Embryonic facial prominence (tissue), 1 donor: ENCODE measurements around the gene SPATA20.

Experiments
- DNase-seq: peaks from one replicate; pipeline ENCODE4 v3.0.0-alpha.2; 2016; ENCODE audit errors: extremely low spot score

The SPATA20 gene

DNA sequence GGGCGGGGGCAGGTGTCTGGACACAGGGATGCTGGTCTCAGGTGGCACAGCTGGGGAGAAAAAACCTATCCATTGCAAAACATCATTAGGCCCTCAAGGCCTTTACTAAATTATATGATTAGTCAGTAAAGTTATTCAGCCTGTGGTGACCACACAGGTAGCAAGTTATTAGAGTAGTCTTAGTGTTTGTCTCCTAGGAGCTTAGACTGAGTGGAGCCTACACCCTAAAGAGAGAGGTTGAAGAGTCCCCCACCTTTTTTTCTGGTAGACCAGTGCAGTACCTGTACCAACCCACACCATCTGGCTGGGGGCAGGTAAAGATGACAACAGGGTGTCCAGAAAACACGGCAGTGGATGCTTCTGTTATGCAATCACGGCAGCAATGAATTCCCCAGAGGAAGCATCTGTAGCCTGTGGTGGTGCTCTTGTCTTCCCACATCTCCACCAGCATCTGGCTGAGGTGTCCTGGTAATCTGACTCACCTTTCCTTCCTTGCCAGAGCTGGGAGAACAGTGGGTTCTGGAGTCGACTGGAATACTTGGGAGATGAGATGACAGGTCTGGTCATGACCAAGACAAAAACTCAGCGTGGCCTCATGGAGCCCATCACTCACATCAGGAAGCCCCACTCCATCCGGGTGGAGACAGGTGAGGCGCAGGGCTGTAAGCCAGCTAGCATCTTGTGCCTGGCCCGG, 27.7 kb upstream of the SPATA20 start:
- DNase-seq, result no peak

DNA sequence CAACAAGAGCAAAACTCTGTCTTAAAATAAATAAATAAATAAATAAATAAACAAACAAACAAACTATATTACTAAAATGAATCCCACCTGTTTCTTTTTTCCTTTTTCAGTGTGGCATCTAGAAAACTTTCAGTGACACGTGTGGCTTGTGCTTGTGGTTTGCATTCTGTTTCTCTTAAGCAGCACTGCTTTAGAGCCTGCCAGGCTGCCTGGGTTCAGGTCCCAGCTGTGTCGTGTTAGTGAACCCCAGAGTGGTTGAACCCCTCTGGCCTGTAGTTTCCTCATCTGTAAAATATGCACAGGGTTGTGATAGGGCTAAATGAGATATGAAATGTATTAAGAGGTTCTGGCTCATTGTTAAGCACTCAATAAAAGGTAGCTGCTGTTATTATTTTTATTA, 26.5 kb upstream of the SPATA20 start:
- no peak for DNase-seq

DNA sequence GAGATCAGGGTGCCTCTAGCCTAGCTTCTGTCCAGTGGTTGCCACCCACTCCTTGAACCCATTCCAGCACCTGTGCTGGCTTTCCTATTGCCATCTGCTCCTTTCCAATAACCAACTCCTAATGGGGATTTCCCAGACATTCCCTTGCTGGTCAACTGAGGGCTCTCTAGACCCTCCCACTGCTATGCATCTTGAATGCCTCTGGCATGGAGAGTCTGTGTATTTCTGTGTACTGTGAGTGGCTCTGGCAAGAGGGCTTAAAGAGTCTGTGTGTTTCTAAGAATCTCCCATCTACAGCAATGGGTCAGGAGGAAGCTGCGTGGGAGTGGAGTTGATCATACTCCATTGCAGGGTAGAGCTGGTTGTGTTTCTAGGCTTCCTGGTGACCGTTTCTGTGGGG, 25.5 kb upstream of the SPATA20 start:
- no peak for DNase-seq

DNA sequence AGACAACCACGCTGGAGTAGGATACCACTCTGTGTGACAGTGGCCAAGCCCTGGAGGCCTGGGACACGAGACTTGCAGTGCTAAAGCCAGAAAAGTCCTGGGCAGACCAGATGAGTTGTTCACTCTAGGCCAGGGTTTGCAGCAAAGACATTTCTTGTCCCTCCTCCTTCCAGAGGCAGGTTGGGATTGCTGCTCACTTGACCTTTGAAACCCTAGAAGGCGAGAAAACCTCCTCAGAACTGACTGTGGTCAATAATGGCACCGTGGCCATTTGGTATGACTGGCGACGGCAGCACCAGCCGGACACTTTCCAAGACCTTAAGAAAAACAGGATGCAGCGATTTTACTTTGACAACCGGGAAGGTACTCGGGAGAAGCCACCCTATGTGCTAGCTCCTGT, 24.2 kb upstream of the SPATA20 start:
- no peak for DNase-seq

DNA sequence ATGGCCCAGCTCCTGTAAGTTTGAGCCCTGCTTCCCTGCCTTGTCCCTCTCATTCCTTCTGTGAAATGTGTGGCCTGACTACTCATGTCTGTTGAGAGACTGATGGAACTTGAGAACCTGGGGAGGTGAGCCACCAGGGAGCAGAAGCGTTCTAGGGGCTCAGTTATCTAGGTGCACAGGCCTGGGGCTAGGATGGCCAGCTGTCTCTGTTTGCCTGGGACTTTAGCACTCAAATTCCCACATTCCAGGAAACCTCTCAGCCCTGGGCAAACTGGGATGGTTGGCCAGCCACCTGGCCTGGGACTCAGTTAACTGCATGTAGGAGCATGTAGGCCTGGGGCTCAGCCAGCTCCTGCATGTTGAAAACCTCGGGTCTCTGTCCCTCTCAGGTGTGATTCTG, 23.8 kb upstream of the SPATA20 start:
- no peak for DNase-seq

DNA sequence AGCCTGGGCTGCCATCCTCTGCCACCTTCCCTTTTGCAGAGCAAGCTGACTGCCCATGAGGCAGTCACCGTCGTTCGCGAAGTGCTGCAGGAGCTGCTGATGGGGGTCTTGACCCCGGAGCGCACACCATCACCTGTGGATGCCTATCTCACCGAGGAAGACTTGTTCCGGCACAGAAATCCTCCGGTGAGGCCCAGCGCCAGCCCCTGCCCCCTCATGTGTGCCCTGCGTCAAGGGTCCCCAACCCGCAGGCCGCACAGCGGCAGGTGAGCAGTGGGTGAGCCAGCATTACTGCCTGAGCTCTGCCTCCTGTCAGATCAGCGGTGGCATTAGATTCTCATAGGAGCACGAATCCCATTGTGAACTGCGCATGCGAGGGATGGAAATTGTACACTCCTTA, 22.1 kb upstream of the SPATA20 start:
- no peak for DNase-seq

DNA sequence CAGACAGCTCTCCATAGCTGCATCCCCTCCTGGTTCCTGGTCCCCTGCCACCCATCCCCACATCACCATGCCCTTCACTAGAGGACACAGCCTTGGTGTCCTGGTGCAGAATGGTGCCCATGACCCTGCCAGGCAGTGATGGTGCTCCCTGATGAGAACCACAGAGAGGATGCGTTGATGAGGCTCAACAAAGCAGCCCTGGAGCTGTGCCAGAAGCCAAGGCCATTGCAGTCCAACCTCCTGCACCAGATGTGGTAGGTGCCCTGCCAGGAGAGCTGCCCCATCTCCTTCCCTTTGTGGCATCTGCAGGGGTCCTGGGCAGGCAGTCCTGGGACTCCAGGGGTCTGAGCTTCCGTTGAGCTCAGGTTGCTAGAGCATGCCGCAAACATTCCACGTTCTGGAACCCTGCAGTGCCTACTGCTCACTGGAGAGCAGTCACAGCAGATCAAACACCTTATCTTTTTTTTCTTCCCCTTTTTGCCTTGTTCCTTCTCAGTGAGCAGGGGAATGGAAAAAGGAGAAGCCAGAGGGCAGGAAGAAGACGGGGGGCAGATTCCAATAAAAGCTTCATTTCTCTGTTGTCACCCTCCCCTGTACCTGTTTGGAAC, 19.7 kb upstream of the SPATA20 start:
- no peak for DNase-seq

- DNase-seq, result no peak
These were observed 19.0 kb upstream of the SPATA20 start for GRCh38 chr17:50527949-50528474.

- no peak for DNase-seq
These were observed 17.1 kb upstream of the SPATA20 start for GRCh38 chr17:50529849-50530248.

DNA sequence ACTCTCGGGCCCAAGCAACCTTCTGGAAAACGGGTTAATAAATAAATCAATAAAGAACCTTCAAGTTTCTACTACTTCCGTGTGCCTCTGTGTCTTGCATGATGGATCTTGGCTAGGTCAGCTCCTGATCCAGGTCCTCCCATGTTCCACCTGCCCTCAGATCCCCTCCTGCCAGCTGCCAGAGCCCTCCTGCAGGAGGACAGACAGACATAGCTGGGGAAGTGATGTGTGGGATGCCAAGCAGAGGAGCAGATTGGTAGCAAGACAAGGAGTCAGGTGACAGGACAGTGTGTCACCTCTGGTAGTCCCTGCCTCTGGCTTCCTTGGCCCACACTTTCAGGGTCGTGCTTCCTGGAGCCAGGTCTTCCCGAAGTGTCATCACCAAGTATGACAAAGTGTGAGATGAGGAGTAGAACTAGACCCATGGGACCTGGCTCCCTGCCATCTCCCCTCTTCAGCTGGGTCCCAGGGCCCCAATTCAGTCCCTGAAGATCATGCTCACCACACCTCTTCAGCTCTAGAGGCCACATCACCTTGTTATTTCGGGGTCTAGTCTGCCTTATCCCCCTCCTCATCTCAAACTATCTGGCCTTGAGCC, 15.4 kb upstream of the SPATA20 start:
- DNase-seq, result no peak

- DNase-seq, result no peak
These were observed 14.4 kb upstream of the SPATA20 start, which contains the start of gene EPN3 for GRCh38 chr17:50532452-50533024. Gene EPN3, plus strand, starts transcription at chr17:50532735. Its CDS starts 3,822 bp downstream, at chr17:50536557.

DNA sequence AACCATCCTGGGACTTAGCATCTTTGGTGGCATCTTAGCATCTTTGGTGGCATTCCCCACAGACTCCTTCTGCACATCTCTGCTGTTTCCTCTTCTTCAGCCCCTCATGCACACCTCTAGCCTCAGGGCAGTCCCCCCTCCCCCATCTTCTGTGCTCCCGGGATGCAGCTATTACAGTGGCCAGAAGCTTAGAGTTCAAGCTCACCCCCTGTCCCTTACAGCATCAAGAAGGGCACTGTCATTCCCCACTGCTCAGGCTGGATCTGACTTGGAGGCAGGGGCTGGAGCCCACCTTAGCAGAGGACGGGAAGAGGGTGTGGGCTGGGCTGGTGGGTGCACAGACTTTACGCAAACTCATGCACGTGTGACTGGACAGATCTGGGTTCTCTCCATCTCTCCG, 13.8 kb upstream of the SPATA20 start:
- no peak for DNase-seq

DNA sequence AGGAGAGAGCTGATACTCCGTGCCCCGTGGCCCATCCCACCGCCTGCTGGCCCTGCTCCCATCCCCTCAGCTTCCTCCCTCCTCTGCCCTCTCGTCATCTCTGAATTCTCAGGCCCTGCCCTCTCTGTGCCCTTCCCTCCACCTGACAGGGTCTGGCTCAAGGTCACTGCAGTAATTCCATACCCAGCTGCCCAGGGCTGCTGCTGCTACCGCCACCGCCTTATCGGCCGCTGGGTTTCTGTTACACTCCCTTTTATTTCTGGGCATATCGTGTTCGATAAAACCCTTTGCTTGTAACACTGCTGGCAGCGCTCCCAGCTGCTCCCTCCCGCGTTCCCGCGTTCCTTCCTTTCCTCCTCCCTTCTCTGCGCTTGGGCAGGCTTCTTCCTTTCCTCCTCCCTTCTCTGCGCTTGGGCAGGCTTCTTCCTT, 13.2 kb upstream of the SPATA20 start:
- no peak for DNase-seq

DNA sequence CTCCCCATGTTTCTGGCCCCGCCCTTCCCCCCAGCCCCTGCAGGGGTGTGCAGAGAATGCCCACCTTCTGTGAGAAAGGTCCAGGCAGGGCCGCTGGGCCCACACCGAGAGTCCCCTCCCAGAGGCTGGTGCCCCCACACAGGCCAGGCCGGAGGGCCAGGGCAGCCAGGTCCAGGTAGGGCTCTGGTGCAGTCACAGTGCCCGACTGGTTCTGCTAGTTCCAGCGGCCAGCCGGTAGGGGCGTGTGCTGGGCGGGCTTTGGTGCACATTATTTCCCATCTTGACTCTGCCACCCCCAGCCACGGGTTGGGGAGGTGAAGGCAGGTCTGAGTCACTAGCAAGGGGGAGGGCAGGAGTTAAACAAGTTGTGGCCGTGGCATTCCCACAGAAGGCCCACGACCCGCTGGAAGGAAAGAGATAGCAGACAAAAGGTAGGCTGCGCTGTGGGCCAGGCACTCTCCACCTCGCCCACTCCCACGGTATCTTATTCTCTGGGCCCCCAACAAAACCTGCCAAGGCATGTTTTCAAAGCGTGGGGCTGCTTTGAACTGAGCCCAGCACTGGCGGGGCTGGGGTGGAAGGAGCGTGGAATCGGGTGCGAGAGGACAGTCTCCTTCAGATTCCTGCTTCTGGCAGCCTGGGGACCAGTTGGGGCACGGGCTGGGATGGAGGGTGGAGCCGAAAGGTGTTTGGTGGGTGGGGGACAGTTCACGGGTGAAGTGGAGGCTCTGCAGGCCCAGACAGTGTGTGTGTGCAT, 12.6 kb upstream of the SPATA20 start:
- no peak for DNase-seq

DNA sequence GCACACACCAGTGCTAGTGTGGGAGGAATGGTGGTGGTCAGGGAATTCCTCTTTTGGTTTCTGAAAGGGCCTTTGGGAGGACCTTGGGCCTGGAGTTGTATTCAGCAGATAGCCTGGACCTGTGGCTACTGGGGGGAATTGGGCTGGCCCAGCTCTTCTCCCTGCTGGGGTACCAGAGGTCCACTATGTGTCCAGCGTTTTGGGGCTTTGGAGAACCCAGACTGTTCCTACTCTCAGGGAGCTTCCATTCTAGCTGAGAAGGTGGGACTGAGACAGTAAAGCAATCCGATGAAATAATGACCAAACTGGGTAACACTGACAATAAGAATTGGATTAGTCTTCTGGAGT, 12.0 kb upstream of the SPATA20 start:
- no peak for DNase-seq

- no peak for DNase-seq
These were observed 11.6 kb upstream of the SPATA20 start for GRCh38 chr17:50535407-50535806.

GRCh38 chr17:50536683-50537646, 10.0 kb upstream of the SPATA20 start:
- DNase-seq, result no peak

GRCh38 chr17:50537721-50538548, 9.0 kb upstream of the SPATA20 start:
- DNase-seq, result no peak

DNA sequence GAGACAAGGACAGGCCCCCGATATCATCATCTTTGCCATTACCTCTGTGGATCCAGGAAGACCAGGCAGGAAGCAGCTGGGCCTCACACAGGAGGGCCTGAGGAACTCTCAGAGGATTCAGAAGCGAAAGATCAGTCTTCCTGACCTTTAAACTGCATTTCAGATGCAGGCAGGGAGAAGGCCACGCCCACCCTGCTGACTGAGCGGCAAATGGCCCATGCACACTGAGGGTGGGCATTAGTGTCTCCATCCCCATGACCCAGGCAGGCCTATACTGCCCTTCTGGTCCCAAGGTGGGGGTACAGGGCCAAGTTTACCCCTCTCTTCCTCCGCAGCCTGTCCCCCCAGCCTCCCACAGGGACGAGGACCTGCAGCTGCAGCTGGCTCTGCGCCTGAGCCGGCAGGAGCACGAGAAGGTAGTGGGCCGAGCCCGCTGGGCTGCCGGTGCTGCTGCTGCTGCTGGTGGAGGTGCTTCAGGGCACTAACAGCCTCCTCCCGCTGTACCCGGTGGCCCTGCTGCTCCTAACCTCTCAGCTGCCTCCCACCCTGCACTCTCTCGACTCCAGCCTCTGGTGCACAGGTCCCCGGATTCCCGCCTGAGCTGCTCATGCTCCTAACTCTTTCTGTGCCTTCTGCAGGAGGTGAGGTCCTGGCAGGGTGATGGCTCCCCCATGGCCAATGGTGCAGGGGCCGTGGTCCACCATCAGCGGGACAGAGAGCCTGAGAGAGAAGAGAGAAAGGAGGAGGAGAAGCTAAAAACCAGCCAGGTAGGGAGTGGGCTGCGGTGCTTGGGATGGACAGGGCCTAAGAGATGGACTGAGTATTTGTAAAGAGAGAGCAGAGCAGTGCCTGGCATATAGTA, 8.2 kb upstream of the SPATA20 start:
- no peak for DNase-seq
